Measurements from ENCODE around the gene CCHCR1.
"Not testable (repeated sequence)": the region's sequence is repeated elsewhere in the genome, so short reads cannot be mapped to it uniquely, and the experiment has no call there.

CCHCR1 gene

DNA sequence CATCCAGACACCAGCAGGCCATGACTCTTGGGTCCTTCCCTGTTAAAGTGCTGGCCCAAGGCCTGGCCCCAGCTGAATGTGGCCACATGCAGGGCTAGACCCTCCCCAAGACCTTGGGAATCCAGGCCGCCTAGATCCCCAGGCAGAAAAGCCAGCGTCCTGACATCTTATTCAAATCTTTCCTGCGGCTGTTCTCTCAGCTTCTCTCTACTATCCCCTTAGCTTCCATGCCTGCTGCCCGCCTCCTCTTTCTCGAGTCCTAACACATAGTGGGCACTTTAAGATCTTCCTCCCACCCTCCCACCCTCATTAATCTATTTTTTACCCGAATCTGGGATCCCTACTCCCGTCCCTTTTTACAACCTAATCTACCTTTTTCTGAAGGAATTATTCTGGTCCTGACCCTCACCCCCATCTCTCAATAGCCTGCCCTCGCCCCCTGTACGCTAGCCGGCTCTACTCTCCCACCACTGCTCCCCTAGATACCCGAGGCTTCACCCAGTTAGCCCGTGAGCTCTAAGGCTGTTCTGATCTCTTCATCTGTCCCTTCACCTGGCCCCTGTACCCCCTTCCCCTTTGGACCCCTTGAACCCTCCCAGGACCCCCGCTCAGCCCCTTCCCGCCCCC is at the start of gene CCHCR1:
Gene CCHCR1, minus strand, starts transcription at position 290 of the 627 bp plus-strand sequence. Its CDS starts 202 bp downstream, at position 88.
- no peak for DNase-seq (ENCODE audit: low read depth in 2 of 2)

GRCh38 chr6:31205638-31206037 is 48.0 kb upstream of the CCHCR1 start:
- no peak for DNase-seq (ENCODE audit: low read depth in 2 of 2)

- DNase-seq (ENCODE audit: low read depth in 2 of 2), result no peak
Measured at GRCh38 chr6:31204751-31205145, 47.1 kb upstream of the CCHCR1 start.

- peak; percentile 64 to 70 for DNase-seq (ENCODE audit: low read depth in 2 of 2)
Measured at GRCh38 chr6:31203345-31203979, 45.9 kb upstream of the CCHCR1 start.

- no peak for DNase-seq (ENCODE audit: low read depth in 2 of 2)
Measured at GRCh38 chr6:31202259-31203166, 44.9 kb upstream of the CCHCR1 start.

DNA sequence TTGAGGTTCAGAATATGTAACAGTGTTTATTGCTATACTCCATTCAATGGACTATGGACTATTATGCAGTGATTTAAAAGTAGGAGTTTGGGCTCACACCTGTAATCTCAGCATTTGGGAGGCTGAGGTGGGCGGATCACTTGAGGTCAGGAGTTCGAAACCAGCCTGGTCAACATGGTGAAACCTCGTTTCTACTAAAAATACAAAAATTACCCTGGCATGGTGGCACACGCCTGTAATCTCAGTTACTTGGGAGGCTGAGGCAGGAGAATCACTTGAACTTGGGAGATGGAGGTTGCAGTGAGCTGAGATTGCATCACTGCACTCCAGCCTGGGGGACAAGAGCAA is 41.5 kb upstream of the CCHCR1 start:
- not testable (repeated sequence) for DNase-seq (ENCODE audit: low read depth in 2 of 2)

DNA sequence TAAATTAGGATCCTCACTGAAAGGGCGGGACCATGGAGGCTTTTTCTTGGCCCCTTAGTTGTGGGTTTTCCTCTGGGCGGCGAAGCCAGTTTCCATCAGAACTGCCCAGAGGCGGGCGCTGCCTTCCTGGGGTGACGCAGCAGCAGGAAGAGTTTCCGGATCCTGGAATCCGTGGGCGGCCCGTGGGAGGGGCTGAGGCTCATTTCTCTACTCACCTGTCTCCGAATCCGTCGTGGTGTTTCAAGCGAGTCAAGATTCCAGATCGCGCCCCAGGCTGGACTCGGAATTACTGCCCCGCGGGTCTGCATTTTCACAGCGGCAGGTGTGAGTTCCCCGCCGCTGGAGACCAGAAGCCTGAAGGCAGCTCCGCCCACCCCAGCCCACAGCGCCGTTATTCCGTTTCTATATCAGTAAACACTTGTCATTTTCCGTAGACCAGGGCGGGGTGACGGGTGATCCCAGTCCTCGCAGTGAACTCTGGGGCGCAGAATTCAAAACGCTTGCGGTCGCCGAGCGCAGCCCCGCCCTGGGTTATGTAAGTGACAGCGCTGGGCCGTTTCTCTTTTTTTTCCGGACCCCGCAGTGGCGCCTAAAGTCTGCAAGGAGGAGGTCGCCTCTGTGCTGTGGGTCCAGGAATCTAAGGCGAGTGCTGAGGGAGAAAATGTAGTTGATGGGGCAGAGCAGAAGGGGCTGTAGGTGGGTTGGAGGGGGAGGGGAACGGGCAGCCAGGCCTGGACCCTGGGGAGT is 40.1 kb upstream of the CCHCR1 start:
- DNase-seq (ENCODE audit: low read depth in 2 of 2), result peak; percentile 90 to 95

DNA sequence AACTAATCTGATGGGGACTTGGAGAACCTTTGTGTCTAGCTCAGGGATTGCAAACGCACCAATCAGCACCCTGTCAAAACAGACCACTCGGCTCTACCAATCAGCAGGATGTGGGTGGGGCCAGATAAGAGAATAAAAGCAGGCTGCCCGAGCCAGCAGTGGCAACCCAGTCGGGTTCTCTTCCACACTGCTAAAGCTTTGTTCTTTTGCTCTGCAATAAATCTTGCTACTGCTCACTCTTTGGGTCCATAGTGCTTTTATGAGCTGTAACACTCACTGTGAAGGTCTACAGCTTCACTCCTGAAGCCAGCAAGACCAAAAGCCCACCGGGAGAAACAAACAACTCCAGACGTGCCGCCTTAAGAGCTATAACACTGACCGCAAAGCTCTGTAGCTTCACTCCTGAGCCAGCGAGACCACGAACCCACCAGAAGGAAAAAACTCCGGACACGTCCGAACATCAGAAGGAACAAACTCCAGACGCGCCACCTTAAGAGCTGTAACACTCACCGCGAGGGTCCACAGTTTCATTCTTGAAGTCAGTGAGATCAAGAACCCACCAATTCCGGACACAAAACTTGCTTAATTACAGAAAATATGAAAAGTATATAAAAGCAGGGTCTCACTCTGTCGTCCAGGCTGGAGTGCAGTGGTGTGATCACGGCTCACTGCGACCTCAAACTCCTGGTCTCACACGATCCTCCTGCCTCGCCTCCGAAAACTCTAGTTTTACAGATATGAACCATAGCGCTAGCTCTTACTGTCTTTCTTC is 38.8 kb upstream of the CCHCR1 start:
- DNase-seq (ENCODE audit: low read depth in 2 of 2), result not testable (repeated sequence)

DNA sequence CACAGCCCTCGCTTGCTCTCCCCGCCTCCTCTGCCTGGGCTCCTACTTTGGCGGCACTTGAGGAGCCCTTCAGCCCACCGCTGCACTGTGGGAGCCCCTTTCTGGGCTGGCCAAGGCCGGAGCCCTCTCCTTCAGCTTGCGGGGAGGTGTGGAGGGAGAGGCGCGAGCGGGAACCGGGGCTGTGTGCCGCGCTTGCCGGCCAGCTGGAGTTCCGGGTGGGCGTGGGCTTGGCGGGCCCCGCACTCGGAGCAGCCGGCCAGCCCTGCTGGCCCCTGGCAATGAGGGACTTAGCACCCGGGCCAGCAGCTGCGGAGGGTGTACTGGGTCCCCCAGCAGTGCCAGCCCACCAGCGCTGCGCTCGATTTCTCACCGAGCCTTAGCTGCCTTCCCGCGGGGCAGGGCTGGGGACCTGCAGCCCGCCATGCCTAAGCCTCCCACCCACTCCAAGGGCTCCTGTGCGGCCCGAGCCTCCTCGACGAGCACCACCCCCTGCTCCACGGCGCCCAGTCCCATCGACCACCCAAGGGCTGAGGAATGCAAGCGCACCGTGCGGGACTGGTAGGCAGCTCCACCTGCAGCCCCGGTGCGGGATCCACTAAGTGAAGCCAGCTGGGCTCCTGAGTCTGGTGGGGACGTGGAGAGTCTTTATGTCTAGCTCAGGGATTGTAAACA is 37.8 kb upstream of the CCHCR1 start:
- not testable (repeated sequence) for DNase-seq (ENCODE audit: low read depth in 2 of 2)

DNA sequence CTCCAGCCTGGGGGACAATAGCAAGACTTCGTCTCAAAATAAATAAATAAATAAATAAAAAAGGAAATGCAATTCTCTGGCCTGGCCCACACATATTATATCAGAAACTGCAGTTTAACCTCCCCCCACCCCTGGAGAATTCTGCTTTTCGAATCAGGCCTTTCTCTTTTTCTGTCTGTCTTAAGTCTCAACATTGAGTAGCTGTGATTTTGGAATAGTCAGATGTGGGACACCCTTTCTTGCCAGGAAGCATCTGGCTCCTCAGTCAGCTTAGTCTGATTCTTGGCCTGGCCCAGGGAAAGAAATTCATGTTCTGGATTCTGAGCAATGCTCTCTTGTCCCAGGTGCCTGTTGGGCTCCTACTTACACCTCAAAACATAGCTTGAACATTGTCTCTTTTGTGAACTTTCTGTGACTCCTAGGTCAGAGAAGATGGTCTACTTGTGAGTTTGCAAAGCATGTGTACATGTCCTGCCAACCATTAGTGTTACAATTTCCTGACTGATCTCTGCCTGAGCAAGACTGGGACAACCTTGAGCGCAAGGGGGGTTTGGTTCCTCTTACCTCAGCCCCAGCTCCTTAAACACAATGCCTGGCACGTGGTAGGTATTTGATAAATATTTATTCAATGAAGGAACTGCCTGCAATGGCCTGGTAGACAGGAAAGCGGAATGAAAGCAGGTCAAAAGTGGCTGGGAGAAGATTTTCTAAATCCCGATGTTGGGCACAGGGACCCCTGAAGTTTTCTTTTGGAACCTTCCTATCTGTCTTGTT is 36.6 kb upstream of the CCHCR1 start:
- no peak for DNase-seq (ENCODE audit: low read depth in 2 of 2)

DNA sequence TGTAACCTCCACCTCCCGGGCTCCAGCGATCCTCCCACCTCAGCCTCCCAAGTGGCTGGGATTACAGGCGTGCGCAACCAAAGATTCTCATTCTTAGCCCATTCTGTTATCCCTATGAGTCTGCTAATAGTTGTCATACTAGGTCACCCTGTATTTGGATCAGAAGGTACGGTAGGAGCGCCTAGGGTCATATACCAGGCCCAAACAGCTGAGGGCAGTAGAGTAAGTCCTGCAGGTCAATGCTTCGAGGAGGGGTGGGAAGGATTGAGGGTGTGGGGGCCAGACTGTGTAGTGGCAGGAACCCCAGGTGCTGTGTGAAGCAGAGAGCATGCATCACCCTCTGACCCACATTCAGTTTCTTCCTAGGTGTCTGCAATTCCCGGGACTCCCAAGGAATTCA is 35.6 kb upstream of the CCHCR1 start:
- DNase-seq (ENCODE audit: low read depth in 2 of 2), result no peak

DNA sequence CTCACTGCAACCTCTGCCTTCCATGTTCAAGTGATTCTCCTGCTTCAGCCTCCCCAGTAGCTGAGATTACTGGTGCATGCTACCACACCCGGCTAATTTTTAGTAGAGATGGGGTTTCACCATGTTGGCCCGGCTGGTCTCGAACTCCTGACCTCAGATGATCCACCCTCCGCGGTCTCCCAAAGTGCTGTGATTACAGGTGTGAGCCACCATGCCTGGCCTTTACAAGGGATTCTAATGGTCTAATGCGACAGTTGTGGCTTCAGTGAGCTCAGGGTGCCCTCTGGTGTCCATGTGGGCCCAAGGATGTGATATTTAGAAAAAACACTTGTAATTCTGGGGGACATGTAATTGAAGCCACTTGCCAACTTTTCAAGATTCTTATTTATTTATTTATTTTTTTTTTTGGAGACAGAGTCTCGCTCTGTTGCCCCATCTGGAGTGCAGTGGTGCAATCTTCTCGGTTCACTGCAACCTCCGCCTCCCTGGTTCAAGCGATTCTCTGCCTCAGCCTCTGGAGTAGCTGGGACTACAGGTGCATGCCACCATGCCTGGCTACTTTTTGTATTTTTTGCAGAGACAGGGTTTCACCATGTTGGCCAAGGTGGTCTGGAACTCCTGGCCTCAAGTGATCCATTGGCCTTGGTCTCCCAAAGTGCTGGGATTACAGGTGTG is 35.0 kb upstream of the CCHCR1 start:
- DNase-seq (ENCODE audit: low read depth in 2 of 2), result peak; percentile 34 to 38

GRCh38 chr6:31190488-31190887 is 32.9 kb upstream of the CCHCR1 start:
- DNase-seq (ENCODE audit: low read depth in 2 of 2), result no peak

DNA sequence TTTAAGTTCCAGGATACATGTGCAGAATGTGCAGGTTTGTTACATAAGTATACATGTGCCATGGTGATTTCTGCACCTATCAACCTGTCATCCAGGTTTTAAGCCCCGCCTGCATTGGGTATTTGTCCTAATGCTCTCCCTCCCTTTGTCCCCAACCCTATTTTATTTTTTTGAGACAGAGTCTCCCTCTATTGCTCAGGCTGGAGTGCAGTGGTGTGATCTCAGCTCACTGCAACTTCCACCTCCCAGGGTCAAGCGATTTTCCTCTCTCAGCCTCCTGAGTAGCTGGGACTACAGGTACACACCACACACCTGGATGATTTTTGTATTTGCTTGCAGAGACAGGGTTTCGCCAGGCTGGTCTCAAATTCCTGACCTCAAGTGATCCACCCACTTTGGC is 31.6 kb upstream of the CCHCR1 start:
- DNase-seq (ENCODE audit: low read depth in 2 of 2), result not testable (repeated sequence)

- DNase-seq (ENCODE audit: low read depth in 2 of 2), result no peak
Measured at GRCh38 chr6:31187780-31188194, 30.2 kb upstream of the CCHCR1 start.

GRCh38 chr6:31186052-31186734 is 28.6 kb upstream of the CCHCR1 start:
- DNase-seq (ENCODE audit: low read depth in 2 of 2), result no peak

GRCh38 chr6:31185695-31186051 is 28.1 kb upstream of the CCHCR1 start:
- DNase-seq (ENCODE audit: low read depth in 2 of 2), result not testable (repeated sequence)

GRCh38 chr6:31183859-31184258 is 26.3 kb upstream of the CCHCR1 start:
- not testable (repeated sequence) for DNase-seq (ENCODE audit: low read depth in 2 of 2)

GRCh38 chr6:31183287-31183686 is 25.7 kb upstream of the CCHCR1 start:
- DNase-seq (ENCODE audit: low read depth in 2 of 2), result not testable (repeated sequence)
